ENCODE measurements around the gene WDFY3. TPM values are rescaled to one million over a fixed set of nuclear protein-coding genes. Genes with fewer than 3 reads are reported as not detected.
"Not testable (repeated sequence)": the region's sequence is repeated elsewhere in the genome, so short reads cannot be mapped to it uniquely, and the experiment has no call there.

Gene WDFY3
- total RNA-seq, 2 experiments from 2014 or later, result not detected

- no peaks in the 10 kb centered on the region for H3K27me3 Mint-ChIP-seq (ENCODE audit: low read depth)
- no peaks in the 10 kb centered on the region for H3K36me3 Mint-ChIP-seq (ENCODE audit: low read depth)
- no peak for ATAC-seq
- CTCF ChIA-PET, result no interaction called here
- H3K27ac Mint-ChIP-seq, result no peak overlapping the region
- no peak for DNase-seq
- POLR2A ChIA-PET, result no interaction called here
- no peak overlapping the region for H3K4me3 Mint-ChIP-seq
- H3K4me1 Mint-ChIP-seq (ENCODE audit: low read depth), result no peaks in the 10 kb centered on the region
- no peaks in the 10 kb centered on the region for H3K9me3 Mint-ChIP-seq (ENCODE audit: insufficient read depth)
Observed at GRCh38 chr4:84826681-84827080, 139.8 kb downstream of the WDFY3 start.

GRCh38 chr4:84825701-84826341 is 140.7 kb downstream of the WDFY3 start:
- no peaks in the 10 kb centered on the region for H3K27me3 Mint-ChIP-seq (ENCODE audit: low read depth)
- no peak overlapping the region for H3K27ac Mint-ChIP-seq
- no peaks in the 10 kb centered on the region for H3K9me3 Mint-ChIP-seq (ENCODE audit: insufficient read depth)
- ATAC-seq (no peak), DNase-seq (no peak)
- ChIA-PET POLR2A (no interaction called here), CTCF (no interaction called here)
- no peaks in the 10 kb centered on the region for H3K36me3 Mint-ChIP-seq (ENCODE audit: low read depth)
- no peak overlapping the region for H3K4me3 Mint-ChIP-seq
- no peaks in the 10 kb centered on the region for H3K4me1 Mint-ChIP-seq (ENCODE audit: low read depth)

- DNase-seq (no peak), ATAC-seq (no peak)
- ChIA-PET CTCF (no interaction called here), POLR2A (no interaction called here)
- Mint-ChIP-seq H3K36me3 (ENCODE audit: low read depth) (no peaks in the 10 kb centered on the region), H3K4me3 (no peak overlapping the region), H3K9me3 (ENCODE audit: insufficient read depth) (no peaks in the 10 kb centered on the region), H3K4me1 (ENCODE audit: low read depth) (no peaks in the 10 kb centered on the region), H3K27ac (no peak overlapping the region), H3K27me3 (ENCODE audit: low read depth) (no peaks in the 10 kb centered on the region)
Observed at GRCh38 chr4:84821064-84821463, 145.4 kb downstream of the WDFY3 start.

GRCh38 chr4:84814094-84814750 is 152.3 kb downstream of the WDFY3 start:
- ATAC-seq (no peak), DNase-seq (no peak)
- ChIA-PET CTCF (no interaction called here), POLR2A (no interaction called here)
- Mint-ChIP-seq H3K27ac (no peak overlapping the region), H3K36me3 (ENCODE audit: low read depth) (no peaks in the 10 kb centered on the region), H3K9me3 (ENCODE audit: insufficient read depth) (no peaks in the 10 kb centered on the region), H3K27me3 (ENCODE audit: low read depth) (no peaks in the 10 kb centered on the region), H3K4me3 (no peak overlapping the region), H3K4me1 (ENCODE audit: low read depth) (no peaks in the 10 kb centered on the region)

GRCh38 chr4:84809946-84810345 is 156.5 kb downstream of the WDFY3 start:
- ATAC-seq (no peak), DNase-seq (no peak)
- no peaks in the 10 kb centered on the region for H3K36me3 Mint-ChIP-seq (ENCODE audit: low read depth)
- no peaks in the 10 kb centered on the region for H3K9me3 Mint-ChIP-seq (ENCODE audit: insufficient read depth)
- CTCF ChIA-PET, result no interaction called here
- no peak overlapping the region for H3K27ac Mint-ChIP-seq
- POLR2A ChIA-PET, result no interaction called here
- H3K4me3 Mint-ChIP-seq, result no peak overlapping the region
- peaks cover 5% of the 10 kb centered on the region for H3K27me3 Mint-ChIP-seq (ENCODE audit: low read depth)
- no peaks in the 10 kb centered on the region for H3K4me1 Mint-ChIP-seq (ENCODE audit: low read depth)

- ATAC-seq (no peak), DNase-seq (no peak)
- CTCF ChIA-PET, result no interaction called here
- H3K27ac Mint-ChIP-seq, result no peak overlapping the region
- POLR2A ChIA-PET, result no interaction called here
- H3K9me3 Mint-ChIP-seq (ENCODE audit: insufficient read depth), result no peaks in the 10 kb centered on the region
- H3K36me3 Mint-ChIP-seq (ENCODE audit: low read depth), result no peaks in the 10 kb centered on the region
- no peaks in the 10 kb centered on the region for H3K4me1 Mint-ChIP-seq (ENCODE audit: low read depth)
- H3K4me3 Mint-ChIP-seq, result no peak overlapping the region
- H3K27me3 Mint-ChIP-seq (ENCODE audit: low read depth), result peaks cover 5% of the 10 kb centered on the region
Observed at GRCh38 chr4:84808332-84808731, 158.2 kb downstream of the WDFY3 start.

- H3K36me3 Mint-ChIP-seq (ENCODE audit: low read depth); H3K27ac Mint-ChIP-seq; H3K4me1 Mint-ChIP-seq (ENCODE audit: low read depth); ATAC-seq; H3K4me3 Mint-ChIP-seq; H3K9me3 Mint-ChIP-seq (ENCODE audit: insufficient read depth); DNase-seq; H3K27me3 Mint-ChIP-seq (ENCODE audit: low read depth); CTCF ChIA-PET: not testable (repeated sequence)
- POLR2A ChIA-PET, result interaction anchor here (0.7 kb wide), 1 partner anchor 76 kb away, joined by 3 read pairs; no protein-coding TSS in a partner anchor
Observed at GRCh38 chr4:84806541-84806940, 159.9 kb downstream of the WDFY3 start.

- Mint-ChIP-seq H3K4me1 (ENCODE audit: low read depth) (no peaks in the 10 kb centered on the region), H3K27ac (no peak overlapping the region), H3K4me3 (no peak overlapping the region), H3K27me3 (ENCODE audit: low read depth) (peaks cover 5% of the 10 kb centered on the region), H3K36me3 (ENCODE audit: low read depth) (no peaks in the 10 kb centered on the region), H3K9me3 (ENCODE audit: insufficient read depth) (no peaks in the 10 kb centered on the region)
- ChIA-PET CTCF (no interaction called here), POLR2A (no interaction called here)
- no peak for ATAC-seq
- no peak for DNase-seq
Observed at GRCh38 chr4:84804136-84804535, 162.4 kb downstream of the WDFY3 start.

- ChIA-PET CTCF (no interaction called here), POLR2A (no interaction called here)
Observed at GRCh38 chr4:84803720-84804119, 162.8 kb downstream of the WDFY3 start.

GRCh38 chr4:84803116-84803515 is 163.4 kb downstream of the WDFY3 start:
- Mint-ChIP-seq H3K4me3 (no peak overlapping the region), H3K4me1 (ENCODE audit: low read depth) (no peaks in the 10 kb centered on the region), H3K27me3 (ENCODE audit: low read depth) (peaks cover 1% of the 10 kb centered on the region), H3K27ac (no peak overlapping the region), H3K36me3 (ENCODE audit: low read depth) (no peaks in the 10 kb centered on the region), H3K9me3 (ENCODE audit: insufficient read depth) (no peaks in the 10 kb centered on the region)
- no peak for ATAC-seq
- CTCF ChIA-PET, result no interaction called here
- POLR2A ChIA-PET, result no interaction called here
- no peak for DNase-seq

More at GRCh38 chr4:84803720-84804119, 162.8 kb downstream of the WDFY3 start:
- Mint-ChIP-seq H3K4me3 (no peak overlapping the region), H3K27ac (no peak overlapping the region), H3K9me3 (ENCODE audit: insufficient read depth) (no peaks in the 10 kb centered on the region), H3K36me3 (ENCODE audit: low read depth) (no peaks in the 10 kb centered on the region), H3K4me1 (ENCODE audit: low read depth) (no peaks in the 10 kb centered on the region), H3K27me3 (ENCODE audit: low read depth) (peaks cover 5% of the 10 kb centered on the region)
- ATAC-seq, result no peak
- no peak for DNase-seq

GRCh38 chr4:84800256-84800655 is 166.2 kb downstream of the WDFY3 start:
- no peaks in the 10 kb centered on the region for H3K36me3 Mint-ChIP-seq (ENCODE audit: low read depth)
- no peaks in the 10 kb centered on the region for H3K9me3 Mint-ChIP-seq (ENCODE audit: insufficient read depth)
- CTCF ChIA-PET, result no interaction called here
- H3K27ac Mint-ChIP-seq, result no peak overlapping the region
- H3K27me3 Mint-ChIP-seq (ENCODE audit: low read depth), result no peaks in the 10 kb centered on the region
- DNase-seq, result no peak
- POLR2A ChIA-PET, result no interaction called here
- H3K4me3 Mint-ChIP-seq, result no peak overlapping the region
- no peaks in the 10 kb centered on the region for H3K4me1 Mint-ChIP-seq (ENCODE audit: low read depth)
- no peak for ATAC-seq

- POLR2A ChIA-PET, result no interaction called here
- ATAC-seq (no peak), DNase-seq (no peak)
- H3K4me1 Mint-ChIP-seq (ENCODE audit: low read depth), result no peaks in the 10 kb centered on the region
- H3K27me3 Mint-ChIP-seq (ENCODE audit: low read depth), result no peaks in the 10 kb centered on the region
- CTCF ChIA-PET, result no interaction called here
- H3K27ac Mint-ChIP-seq, result no peak overlapping the region
- H3K36me3 Mint-ChIP-seq (ENCODE audit: low read depth), result no peaks in the 10 kb centered on the region
- H3K9me3 Mint-ChIP-seq (ENCODE audit: insufficient read depth), result no peaks in the 10 kb centered on the region
- no peak overlapping the region for H3K4me3 Mint-ChIP-seq
Observed at GRCh38 chr4:84799318-84799717, 167.2 kb downstream of the WDFY3 start.

GRCh38 chr4:84796394-84796793 is 170.1 kb downstream of the WDFY3 start:
- POLR2A ChIA-PET, result no interaction called here
- ATAC-seq (no peak), DNase-seq (no peak)
- no peaks in the 10 kb centered on the region for H3K36me3 Mint-ChIP-seq (ENCODE audit: low read depth)
- no peaks in the 10 kb centered on the region for H3K4me1 Mint-ChIP-seq (ENCODE audit: low read depth)
- CTCF ChIA-PET, result no interaction called here
- H3K27me3 Mint-ChIP-seq (ENCODE audit: low read depth), result no peaks in the 10 kb centered on the region
- H3K4me3 Mint-ChIP-seq, result no peak overlapping the region
- H3K27ac Mint-ChIP-seq, result no peak overlapping the region
- no peaks in the 10 kb centered on the region for H3K9me3 Mint-ChIP-seq (ENCODE audit: insufficient read depth)

All from activated CD8-positive, alpha-beta T cell treated with anti-CD3 and anti-CD28 coated beads, Interleukin-2, amount 10 ng/mL, durations not matched to agents 7 days and 5 days (primary cell).